Loucy (cell line): ENCODE results near the gene TMEM217.

ENCODE experiments used
- H2AFZ ChIP-seq: fragments of 200-600 bp; sonication (generic); 2 replicates; pipeline ENCODE4 v1.6.0; 2016; ENCODE audit warnings: antibody characterized with exemption, mild to moderate bottlenecking, low read length, moderate library complexity
- H3F3A ChIP-seq: fragments of 200-600 bp; 2 replicates; pipeline ENCODE4 v1.6.0; 2016; ENCODE audit warnings: antibody characterized with exemption, low read depth, mild to moderate bottlenecking
- H3K27me3 ChIP-seq: fragments of 200-600 bp; sonication (generic); 2 replicates; pipeline ENCODE4 v1.6.1; 2014; ENCODE audit warnings: low read length, mild to moderate bottlenecking; ENCODE audit not compliant: insufficient read depth, poor library complexity, severe bottlenecking
- H3K36me3 ChIP-seq: fragments of 200-600 bp; sonication (generic); 2 replicates; pipeline ENCODE4 v1.6.1; 2016; ENCODE audit warnings: low read length; ENCODE audit not compliant: insufficient read depth
- H3K4me1 ChIP-seq: fragments of 200-600 bp; sonication (generic); 2 replicates; pipeline ENCODE4 v1.5.1; 2014; ENCODE audit warnings: low read length, mild to moderate bottlenecking; ENCODE audit not compliant: insufficient read depth, poor library complexity, severe bottlenecking
- H3K4me2 ChIP-seq: fragments of 200-600 bp; sonication (generic); 2 replicates; pipeline ENCODE4 v1.6.0; 2014; ENCODE audit warnings: antibody characterized with exemption, low read length, low read depth, mild to moderate bottlenecking; ENCODE audit not compliant: poor library complexity, severe bottlenecking
- H3K4me3 ChIP-seq: fragments of 200-600 bp; sonication (generic); 2 replicates; pipeline ENCODE4 v1.5.1; 2014; ENCODE audit warnings: low read length, mild to moderate bottlenecking, mixed read lengths; ENCODE audit not compliant: poor library complexity, severe bottlenecking
- H3K79me2 ChIP-seq: fragments of 200-600 bp; sonication (generic); 2 replicates; pipeline ENCODE4 v1.6.1; 2014; ENCODE audit warnings: low read length; ENCODE audit not compliant: insufficient read depth
- H3K9ac ChIP-seq: fragments of 200-600 bp; sonication (generic); 2 replicates; pipeline ENCODE4 v1.6.0; 2014; ENCODE audit warnings: mild to moderate bottlenecking, low read depth, low read length, moderate library complexity; ENCODE audit not compliant: poor library complexity, severe bottlenecking
- H3K9me2 ChIP-seq: fragments of 200-600 bp; sonication (generic); replicated peaks from 2 replicates; pipeline ENCODE4 v1.6.1; 2016; ENCODE audit warnings: low read depth, low read length, mixed read lengths
- H3K9me3 ChIP-seq: fragments of 200-600 bp; sonication (generic); 2 replicates; pipeline ENCODE4 v1.6.1; 2014; ENCODE audit warnings: mild to moderate bottlenecking, antibody characterized with exemption, low read length, low read depth; ENCODE audit not compliant: insufficient read depth
- H4K20me1 ChIP-seq: fragments of 200-600 bp; sonication (generic); 2 replicates; pipeline ENCODE4 v1.6.0; 2014; ENCODE audit warnings: antibody characterized with exemption, low read length, mild to moderate bottlenecking; ENCODE audit not compliant: insufficient read depth, poor library complexity, severe bottlenecking
- EZH2phosphoT487 ChIP-seq: fragments of 200-600 bp; IDR thresholded peaks from 2 replicates; pipeline ENCODE4 v1.6.1; 2018; ENCODE audit warnings: antibody characterized with exemption, mild to moderate bottlenecking, moderate library complexity, borderline replicate concordance
- TF ChIP-seq, protein P1 (sequence below): fragments of 200-600 bp; sonication (generic); conservative IDR thresholded peaks from 2 replicates; pipeline ENCODE4 v1.5.1; 2014; ENCODE audit warnings: mild to moderate bottlenecking, antibody characterized with exemption, low read length

The TMEM217 gene

DNA sequence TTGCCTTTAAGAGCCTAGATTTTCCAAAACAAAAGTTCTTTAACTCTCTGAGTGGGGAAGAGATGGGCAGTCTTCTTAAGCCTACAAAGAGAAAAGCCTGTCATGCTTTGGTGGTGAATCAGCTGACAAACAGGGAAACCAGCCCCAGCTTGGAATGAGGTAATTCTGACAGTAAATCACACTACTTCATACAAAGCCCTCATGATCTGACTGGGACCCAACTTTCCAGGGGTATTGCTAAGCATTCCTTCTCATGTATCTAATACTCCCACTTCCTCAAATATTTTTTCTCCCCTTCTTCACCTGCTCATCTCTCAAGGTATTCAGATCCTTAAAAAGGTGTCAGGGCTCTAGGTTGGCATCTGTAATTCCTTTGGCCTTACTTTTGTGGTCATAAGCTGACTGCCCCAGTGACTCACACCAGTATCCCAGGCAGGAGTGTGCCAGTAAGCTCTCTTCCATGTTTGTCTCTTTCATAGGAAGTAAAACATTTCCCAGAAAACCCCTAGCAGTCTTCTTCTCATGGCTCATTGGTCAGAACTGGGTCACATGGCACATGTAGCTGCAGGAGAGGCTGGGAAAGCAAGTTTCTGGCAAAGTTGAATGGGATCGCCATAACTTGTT lies 15.4 kb downstream of the TMEM217 start:
- Histone ChIP-seq H3K9ac (no peak overlapping the region), H3K4me2 (peak overlapping the region; percentile 4), H3K9me2 (no peaks in the 10 kb centered on the region), H2AFZ (no peak overlapping the region), H3F3A (0 out of 2 replicates have a peak, but pooled peaks cover 3% of the 10 kb centered on the region), H3K36me3 (no peaks in the 10 kb centered on the region), H3K79me2 (peaks cover 8% of the 10 kb centered on the region; the same call in 1 of the 2 replicates), H3K27me3 (no peaks in the 10 kb centered on the region), H3K9me3 (no peaks in the 10 kb centered on the region), H3K4me3 (no peak overlapping the region), H3K4me1 (peaks cover 30% of the 10 kb centered on the region), H4K20me1 (no peaks in the 10 kb centered on the region)
- TF ChIP-seq, protein P1, sequence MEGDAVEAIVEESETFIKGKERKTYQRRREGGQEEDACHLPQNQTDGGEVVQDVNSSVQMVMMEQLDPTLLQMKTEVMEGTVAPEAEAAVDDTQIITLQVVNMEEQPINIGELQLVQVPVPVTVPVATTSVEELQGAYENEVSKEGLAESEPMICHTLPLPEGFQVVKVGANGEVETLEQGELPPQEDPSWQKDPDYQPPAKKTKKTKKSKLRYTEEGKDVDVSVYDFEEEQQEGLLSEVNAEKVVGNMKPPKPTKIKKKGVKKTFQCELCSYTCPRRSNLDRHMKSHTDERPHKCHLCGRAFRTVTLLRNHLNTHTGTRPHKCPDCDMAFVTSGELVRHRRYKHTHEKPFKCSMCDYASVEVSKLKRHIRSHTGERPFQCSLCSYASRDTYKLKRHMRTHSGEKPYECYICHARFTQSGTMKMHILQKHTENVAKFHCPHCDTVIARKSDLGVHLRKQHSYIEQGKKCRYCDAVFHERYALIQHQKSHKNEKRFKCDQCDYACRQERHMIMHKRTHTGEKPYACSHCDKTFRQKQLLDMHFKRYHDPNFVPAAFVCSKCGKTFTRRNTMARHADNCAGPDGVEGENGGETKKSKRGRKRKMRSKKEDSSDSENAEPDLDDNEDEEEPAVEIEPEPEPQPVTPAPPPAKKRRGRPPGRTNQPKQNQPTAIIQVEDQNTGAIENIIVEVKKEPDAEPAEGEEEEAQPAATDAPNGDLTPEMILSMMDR: no peak
- no peak for TF ChIP-seq EZH2phosphoT487

DNA sequence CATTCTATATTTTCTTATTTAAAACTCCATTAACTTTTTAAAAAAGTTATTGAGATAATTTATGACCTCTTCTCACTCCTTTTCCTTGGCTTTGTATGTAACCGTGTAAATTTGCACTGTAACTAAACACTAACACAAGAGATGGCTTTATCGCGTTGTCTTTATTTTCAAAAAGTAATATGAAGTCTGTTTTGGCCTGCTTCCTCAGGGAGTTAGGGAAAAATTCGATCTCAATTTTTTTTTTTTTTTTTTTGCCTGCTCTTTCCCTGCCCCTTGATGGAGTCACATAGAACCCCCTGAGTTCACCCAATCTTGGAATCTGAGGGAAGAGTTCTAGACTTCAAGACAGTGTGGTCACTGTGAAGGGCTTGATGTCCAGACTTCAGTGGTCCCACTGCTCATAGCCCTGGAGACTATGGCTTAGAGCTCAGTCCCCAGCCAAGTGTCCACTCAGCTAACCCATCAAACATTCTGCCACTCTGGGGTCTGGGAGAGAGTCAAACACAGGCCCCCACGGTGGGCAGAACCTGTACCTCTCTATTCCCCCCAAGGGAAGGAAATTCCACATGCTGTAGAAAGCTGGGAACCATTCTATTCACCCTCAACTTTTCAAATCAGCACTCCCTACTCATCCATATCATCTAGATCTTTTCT lies 16.0 kb downstream of the TMEM217 start:
- Histone ChIP-seq H3K79me2 (peaks cover 8% of the 10 kb centered on the region; the same call in 1 of the 2 replicates), H3K36me3 (no peaks in the 10 kb centered on the region), H3K9me2 (no peaks in the 10 kb centered on the region), H2AFZ (no peak overlapping the region), H3K9me3 (no peaks in the 10 kb centered on the region), H3K4me3 (no peak overlapping the region), H3K27me3 (no peaks in the 10 kb centered on the region), H4K20me1 (no peaks in the 10 kb centered on the region), H3F3A (0 out of 2 replicates have a peak, but pooled peaks cover 3% of the 10 kb centered on the region), H3K9ac (no peak overlapping the region), H3K4me1 (peaks cover 37% of the 10 kb centered on the region), H3K4me2 (no peak overlapping the region)
- TF ChIP-seq, protein P1: no peak
- no peak for TF ChIP-seq EZH2phosphoT487

DNA sequence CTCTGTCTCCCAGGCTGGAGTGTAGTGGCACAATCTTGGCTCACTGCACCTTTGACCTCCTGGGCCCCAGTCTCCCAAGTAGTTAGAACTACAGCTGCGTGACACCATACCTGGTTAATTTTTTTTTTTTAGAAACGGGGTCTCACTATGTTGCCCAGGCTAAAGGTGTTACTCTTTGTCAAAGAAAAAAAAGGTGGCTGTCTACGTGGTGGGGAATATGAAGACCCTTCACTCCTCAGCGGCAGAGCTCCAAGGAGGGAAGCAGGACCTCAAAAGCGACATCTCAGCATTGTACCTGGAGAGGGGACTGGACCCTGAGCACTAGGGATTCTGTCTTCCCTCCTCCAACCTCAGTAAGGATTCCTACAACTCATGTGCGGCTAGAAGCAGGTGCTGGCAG lies 16.8 kb downstream of the TMEM217 start:
- no peak for TF ChIP-seq EZH2phosphoT487
- TF ChIP-seq, protein P1: no peak
- Histone ChIP-seq H3K9me2 (no peaks in the 10 kb centered on the region), H3K4me1 (peaks cover 39% of the 10 kb centered on the region), H3K27me3 (no peaks in the 10 kb centered on the region), H3K4me2 (no peak overlapping the region), H3K9ac (no peak overlapping the region), H3K79me2 (peaks cover 8% of the 10 kb centered on the region; the same call in 1 of the 2 replicates), H3K4me3 (no peak overlapping the region), H3K9me3 (no peaks in the 10 kb centered on the region), H2AFZ (no peak overlapping the region), H4K20me1 (no peaks in the 10 kb centered on the region), H3K36me3 (no peaks in the 10 kb centered on the region), H3F3A (0 out of 2 replicates have a peak, but pooled peaks cover 3% of the 10 kb centered on the region)
